PC-9 (cell line): ENCODE data around the gene CDC37L1. TPM values are rescaled to one million over a fixed set of nuclear protein-coding genes. Genes with fewer than 3 reads are reported as not detected.
"Not testable (repeated sequence)": the region's sequence is repeated elsewhere in the genome, so short reads cannot be mapped to it uniquely, and the experiment has no call there.

Source experiments
- BruUV-seq: library from RNA; stranded (reverse); fragments of 400-500 nt; replicated peaks from 2 replicates; lab custom pipeline; 2021; lab: Mats Ljungman, UMichigan
- CTCF ChIA-PET: fragments of 300-600 bp; sonication (Branson Sonifier 250); formaldehyde crosslinking; loops from one replicate; lab custom pipeline; 2022; ENCODE audit warnings: antibody characterized with exemption; lab: Charles Lee
- POLR2A ChIA-PET: fragments of 300-600 bp; sonication (Branson Sonifier 250); formaldehyde crosslinking; loops from one replicate; lab custom pipeline; 2022; ENCODE audit warnings: antibody characterized with exemption; ENCODE audit not compliant: unreplicated experiment; lab: Charles Lee
- DNase-seq, 2 experiments: peaks; one replicate each; pipeline versions ENCODE4 v3.0.0 to v3.0.0-alpha.2; 2015 to 2022; ENCODE audit warnings: mixed read lengths in 1 of 2
- H2AFZ ChIP-seq: fragments of 200-600 bp; sonication (generic); 2 replicates; pipeline ENCODE4 v1.8.1; 2017; ENCODE audit warnings: antibody characterized with exemption
- H3F3A ChIP-seq: fragments of 200-600 bp; sonication (generic); 2 replicates; pipeline ENCODE4 v1.8.1; 2017; ENCODE audit warnings: antibody characterized with exemption, mild to moderate bottlenecking, low read depth; ENCODE audit not compliant: insufficient read depth
- H3K27ac ChIP-seq: fragments of 200-600 bp; sonication (generic); 2 replicates; pipeline ENCODE4 v1.6.1; 2016; ENCODE audit warnings: mixed run types
- H3K27me3 ChIP-seq: fragments of 200-600 bp; sonication (generic); 2 replicates; pipeline ENCODE4 v1.6.1; 2016; ENCODE audit warnings: low read depth, mixed run types; ENCODE audit not compliant: insufficient read depth
- H3K36me3 ChIP-seq: fragments of 200-600 bp; sonication (generic); 2 replicates; pipeline ENCODE4 v1.6.1; 2016; ENCODE audit warnings: low read depth, mixed run types
- H3K4me1 ChIP-seq: fragments of 200-600 bp; sonication (generic); replicated peaks from 2 replicates; pipeline ENCODE4 v1.6.1; 2016; ENCODE audit warnings: mixed run types; ENCODE audit not compliant: insufficient read depth
- H3K4me2 ChIP-seq: fragments of 200-600 bp; sonication (generic); 2 replicates; pipeline ENCODE4 v1.6.1; 2017; ENCODE audit warnings: mixed run types
- H3K4me3 ChIP-seq: fragments of 200-600 bp; sonication (generic); 2 replicates; pipeline ENCODE4 v1.6.1; 2016; ENCODE audit warnings: mixed run types
- H3K79me2 ChIP-seq: fragments of 200-600 bp; sonication (generic); 2 replicates; pipeline ENCODE4 v1.6.1; 2017; ENCODE audit warnings: low read depth, mixed run types
- H3K9me2 ChIP-seq: fragments of 200-600 bp; sonication (generic); 2 replicates; pipeline ENCODE4 v1.8.1; 2017; ENCODE audit warnings: mild to moderate bottlenecking; ENCODE audit not compliant: insufficient read depth
- H3K9me3 ChIP-seq: fragments of 200-600 bp; sonication (generic); 2 replicates; pipeline ENCODE4 v1.8.1; 2016; ENCODE audit warnings: low read depth; ENCODE audit not compliant: insufficient read depth
- H4K20me1 ChIP-seq: fragments of 200-600 bp; sonication (generic); 2 replicates; pipeline ENCODE4 v1.8.1; 2017; ENCODE audit not compliant: insufficient read depth
- EZH2 ChIP-seq: fragments of 200-600 bp; sonication (generic); IDR thresholded peaks from 2 replicates; pipeline ENCODE4 v1.8.0; 2017; ENCODE audit warnings: antibody characterized with exemption, low read depth
- intact Hi-C: fragments of 100-400 bp; cut with micrococcal nuclease; formaldehyde crosslinking; loops from one replicate; pipeline ENCODE4 v1.10.0; 2022; ENCODE audit not compliant: unreplicated experiment
- total RNA-seq: library from RNA; stranded (reverse); gene quantifications from 2 replicates; pipeline ENCODE4 v1.2.3, GENCODE V29; 2021
- TF ChIP-seq, protein P1 (sequence below): fragments of 200-600 bp; sonication (generic); conservative IDR thresholded peaks from 2 replicates; pipeline ENCODE4 v1.6.1; 2017; ENCODE audit warnings: mixed run types, antibody characterized with exemption, mild to moderate bottlenecking, moderate library complexity

CDC37L1 gene
- total RNA-seq, 1 experiment from 2014 or later: 6.7 TPM

DNA sequence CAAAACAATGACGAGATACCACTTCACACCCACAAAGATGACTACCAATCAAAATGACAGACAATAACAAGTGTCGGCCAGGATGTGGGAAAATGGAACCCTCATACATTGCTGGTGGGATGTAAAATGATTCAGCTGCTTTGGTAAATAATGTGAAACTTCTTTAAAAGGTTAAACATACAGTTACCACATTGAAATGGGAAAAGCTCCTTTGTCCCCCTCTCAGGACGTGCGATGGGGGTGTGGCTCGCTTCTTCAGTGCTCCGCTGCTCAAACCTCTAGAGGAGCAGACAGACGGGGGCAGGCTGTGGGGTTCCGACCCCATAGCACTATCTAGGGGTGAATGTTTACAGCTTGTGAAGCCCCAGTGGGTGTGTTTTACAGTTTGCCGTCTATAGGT is 25.3 kb upstream of the CDC37L1 start:
- Histone ChIP-seq H3K9me2 (no peaks in the 10 kb centered on the region), H3K9me3 (no peaks in the 10 kb centered on the region), H3K4me2 (no peak overlapping the region), H3F3A (no peaks in the 10 kb centered on the region), H3K27me3 (no peaks in the 10 kb centered on the region), H3K27ac (no peak overlapping the region), H4K20me1 (no peaks in the 10 kb centered on the region), H3K4me3 (no peak overlapping the region), H2AFZ (no peak overlapping the region), H3K79me2 (no peaks in the 10 kb centered on the region), H3K36me3 (no peaks in the 10 kb centered on the region), H3K4me1 (no peaks in the 10 kb centered on the region)
- CTCF ChIA-PET: no interaction called here
- BruUV-seq: no TSS peak
- DNase-seq: no peak
- intact Hi-C loops: no loop called here
- no peak for TF ChIP-seq EZH2
- TF ChIP-seq, protein P1, sequence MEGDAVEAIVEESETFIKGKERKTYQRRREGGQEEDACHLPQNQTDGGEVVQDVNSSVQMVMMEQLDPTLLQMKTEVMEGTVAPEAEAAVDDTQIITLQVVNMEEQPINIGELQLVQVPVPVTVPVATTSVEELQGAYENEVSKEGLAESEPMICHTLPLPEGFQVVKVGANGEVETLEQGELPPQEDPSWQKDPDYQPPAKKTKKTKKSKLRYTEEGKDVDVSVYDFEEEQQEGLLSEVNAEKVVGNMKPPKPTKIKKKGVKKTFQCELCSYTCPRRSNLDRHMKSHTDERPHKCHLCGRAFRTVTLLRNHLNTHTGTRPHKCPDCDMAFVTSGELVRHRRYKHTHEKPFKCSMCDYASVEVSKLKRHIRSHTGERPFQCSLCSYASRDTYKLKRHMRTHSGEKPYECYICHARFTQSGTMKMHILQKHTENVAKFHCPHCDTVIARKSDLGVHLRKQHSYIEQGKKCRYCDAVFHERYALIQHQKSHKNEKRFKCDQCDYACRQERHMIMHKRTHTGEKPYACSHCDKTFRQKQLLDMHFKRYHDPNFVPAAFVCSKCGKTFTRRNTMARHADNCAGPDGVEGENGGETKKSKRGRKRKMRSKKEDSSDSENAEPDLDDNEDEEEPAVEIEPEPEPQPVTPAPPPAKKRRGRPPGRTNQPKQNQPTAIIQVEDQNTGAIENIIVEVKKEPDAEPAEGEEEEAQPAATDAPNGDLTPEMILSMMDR: no peak
- POLR2A ChIA-PET: no interaction called here

- Histone ChIP-seq H3K4me2 (no peak overlapping the region), H3K27ac (no peak overlapping the region), H3K79me2 (no peaks in the 10 kb centered on the region), H3K4me3 (no peak overlapping the region), H4K20me1 (no peaks in the 10 kb centered on the region), H3K9me2 (no peaks in the 10 kb centered on the region), H3F3A (no peaks in the 10 kb centered on the region), H3K4me1 (no peaks in the 10 kb centered on the region), H3K36me3 (no peaks in the 10 kb centered on the region), H3K27me3 (no peaks in the 10 kb centered on the region), H2AFZ (no peak overlapping the region), H3K9me3 (no peaks in the 10 kb centered on the region)
- TF ChIP-seq EZH2: no peak
- TF ChIP-seq, protein P1: no peak
- POLR2A ChIA-PET: no interaction called here
- DNase-seq: no peak
- BruUV-seq: no TSS peak
- CTCF ChIA-PET: no interaction called here
- intact Hi-C loops: no loop called here
Observed at GRCh38 chr9:4654538-4654937, 24.8 kb upstream of the CDC37L1 start.

DNA sequence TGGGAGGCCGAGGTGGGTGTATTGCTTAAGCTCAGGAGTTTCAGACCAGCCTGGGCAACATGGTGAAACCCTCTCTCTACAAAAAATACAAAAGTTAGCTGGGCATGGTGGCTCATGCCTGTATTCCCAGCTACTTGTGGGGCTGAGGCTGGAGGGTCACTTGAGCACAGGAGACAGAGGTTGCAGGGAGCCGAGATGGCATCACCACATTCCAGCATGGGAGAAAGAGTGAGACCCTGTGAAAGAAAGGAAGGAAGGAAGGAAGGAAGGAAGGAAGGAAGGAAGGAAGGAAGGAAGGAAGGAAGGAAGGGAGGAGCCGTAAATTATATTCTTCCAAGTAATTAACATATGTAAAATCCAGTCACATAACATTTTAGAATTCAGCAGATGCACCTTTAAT is 23.2 kb upstream of the CDC37L1 start:
- CTCF ChIA-PET, H3K4me2 ChIP-seq, H2AFZ ChIP-seq, H3K9me2 ChIP-seq, H3K36me3 ChIP-seq, H3K4me3 ChIP-seq, H3K27me3 ChIP-seq, DNase-seq, H3K4me1 ChIP-seq, intact Hi-C loops, H3K79me2 ChIP-seq, H4K20me1 ChIP-seq, H3K27ac ChIP-seq, H3F3A ChIP-seq, H3K9me3 ChIP-seq, BruUV-seq: not testable (repeated sequence)
- POLR2A ChIA-PET: interaction anchor here (0.7 kb wide), 1 partner anchor 10 kb away, joined by 5 read pairs; no protein-coding TSS in a partner anchor

- Histone ChIP-seq H4K20me1 (no peaks in the 10 kb centered on the region), H3K27ac (no peak overlapping the region), H3F3A (peaks cover 2% of the 10 kb centered on the region; the same call in 1 of the 2 replicates), H3K4me3 (no peak overlapping the region), H3K27me3 (no peaks in the 10 kb centered on the region), H2AFZ (no peak overlapping the region), H3K36me3 (no peaks in the 10 kb centered on the region), H3K79me2 (no peaks in the 10 kb centered on the region), H3K9me2 (no peaks in the 10 kb centered on the region), H3K9me3 (no peaks in the 10 kb centered on the region), H3K4me2 (no peak overlapping the region), H3K4me1 (peaks cover 5% of the 10 kb centered on the region; the same call in 1 of the 2 replicates)
- TF ChIP-seq EZH2: no peak
- TF ChIP-seq, protein P1: no peak
- no peak for DNase-seq
- CTCF ChIA-PET: no interaction called here
- BruUV-seq: no TSS peak
- POLR2A ChIA-PET: no interaction called here
- intact Hi-C loops: no loop called here
Observed at GRCh38 chr9:4656621-4657020, 22.7 kb upstream of the CDC37L1 start.
